ENCODE measurements around the gene TOP2B.

The TOP2B gene

GRCh38 chr3:25611193-25611592 lies 53.5 kb downstream of the TOP2B start:
- H3K79me2 ChIP-seq (ENCODE audit: insufficient read depth, low read length) = no peaks in the 10 kb centered on the region
- H3K9me3 ChIP-seq (ENCODE audit: insufficient read depth, low read depth, low read length) = no peaks in the 10 kb centered on the region
- no peaks in the 10 kb centered on the region for H3K9me2 ChIP-seq (replicated peaks; ENCODE audit: low read depth, low read length)
- no peak overlapping the region for H3K9ac ChIP-seq (ENCODE audit: low read depth, low read length, poor library complexity, severe bottlenecking)
- H3K4me2 ChIP-seq (ENCODE audit: low read depth, low read length, poor library complexity, severe bottlenecking) = no peak overlapping the region
- H3F3A ChIP-seq (ENCODE audit: low read depth) = no peaks in the 10 kb centered on the region
- H4K20me1 ChIP-seq (ENCODE audit: insufficient read depth, low read length, poor library complexity, severe bottlenecking) = peaks cover 18% of the 10 kb centered on the region
- no peaks in the 10 kb centered on the region for H3K4me1 ChIP-seq (ENCODE audit: insufficient read depth, low read length, poor library complexity, severe bottlenecking)
- H3K36me3 ChIP-seq (ENCODE audit: insufficient read depth, low read length) = peaks cover 96% of the 10 kb centered on the region
- no peak for TF ChIP-seq EZH2phosphoT487 (IDR thresholded peaks at IDR 0.05; ENCODE audit: borderline replicate concordance)
- no peak for TF ChIP-seq CTCF (conservative IDR thresholded peaks at IDR 0.05; ENCODE audit: low read length)
- H3K27me3 ChIP-seq (ENCODE audit: insufficient read depth, low read length, poor library complexity, severe bottlenecking) = no peaks in the 10 kb centered on the region
- no peak overlapping the region for H2AFZ ChIP-seq (ENCODE audit: low read length)
- H3K4me3 ChIP-seq (ENCODE audit: low read length, poor library complexity, severe bottlenecking) = no peak overlapping the region

GRCh38 chr3:25610779-25611178 lies 53.9 kb downstream of the TOP2B start:
- no peaks in the 10 kb centered on the region for H3K9me3 ChIP-seq (ENCODE audit: insufficient read depth, low read depth, low read length)
- H3K4me1 ChIP-seq (ENCODE audit: insufficient read depth, low read length, poor library complexity, severe bottlenecking) = no peaks in the 10 kb centered on the region
- peaks cover 97% of the 10 kb centered on the region for H3K36me3 ChIP-seq (ENCODE audit: insufficient read depth, low read length)
- no peak overlapping the region for H3K9ac ChIP-seq (ENCODE audit: low read depth, low read length, poor library complexity, severe bottlenecking)
- H3K4me3 ChIP-seq (ENCODE audit: low read length, poor library complexity, severe bottlenecking) = no peak overlapping the region
- no peaks in the 10 kb centered on the region for H3K79me2 ChIP-seq (ENCODE audit: insufficient read depth, low read length)
- H3F3A ChIP-seq (ENCODE audit: low read depth) = no peaks in the 10 kb centered on the region
- no peak overlapping the region for H3K4me2 ChIP-seq (ENCODE audit: low read depth, low read length, poor library complexity, severe bottlenecking)
- no peak for TF ChIP-seq EZH2phosphoT487 (IDR thresholded peaks at IDR 0.05; ENCODE audit: borderline replicate concordance)
- TF ChIP-seq CTCF (conservative IDR thresholded peaks at IDR 0.05; ENCODE audit: low read length) = no peak
- H4K20me1 ChIP-seq (ENCODE audit: insufficient read depth, low read length, poor library complexity, severe bottlenecking) = peaks cover 20% of the 10 kb centered on the region
- no peaks in the 10 kb centered on the region for H3K27me3 ChIP-seq (ENCODE audit: insufficient read depth, low read length, poor library complexity, severe bottlenecking)
- no peak overlapping the region for H2AFZ ChIP-seq (ENCODE audit: low read length)
- no peaks in the 10 kb centered on the region for H3K9me2 ChIP-seq (replicated peaks; ENCODE audit: low read depth, low read length)

GRCh38 chr3:25610167-25610566 lies 54.5 kb downstream of the TOP2B start:
- no peaks in the 10 kb centered on the region for H3F3A ChIP-seq (ENCODE audit: low read depth)
- H3K9ac ChIP-seq (ENCODE audit: low read depth, low read length, poor library complexity, severe bottlenecking) = no peak overlapping the region
- no peaks in the 10 kb centered on the region for H3K27me3 ChIP-seq (ENCODE audit: insufficient read depth, low read length, poor library complexity, severe bottlenecking)
- H2AFZ ChIP-seq (ENCODE audit: low read length) = no peak overlapping the region
- H3K4me1 ChIP-seq (ENCODE audit: insufficient read depth, low read length, poor library complexity, severe bottlenecking) = no peaks in the 10 kb centered on the region
- TF ChIP-seq CTCF (conservative IDR thresholded peaks at IDR 0.05; ENCODE audit: low read length) (no peak), EZH2phosphoT487 (IDR thresholded peaks at IDR 0.05; ENCODE audit: borderline replicate concordance) (no peak)
- H3K36me3 ChIP-seq (ENCODE audit: insufficient read depth, low read length) = peaks cover 97% of the 10 kb centered on the region
- H3K9me3 ChIP-seq (ENCODE audit: insufficient read depth, low read depth, low read length) = no peaks in the 10 kb centered on the region
- no peaks in the 10 kb centered on the region for H3K79me2 ChIP-seq (ENCODE audit: insufficient read depth, low read length)
- H4K20me1 ChIP-seq (ENCODE audit: insufficient read depth, low read length, poor library complexity, severe bottlenecking) = peaks cover 26% of the 10 kb centered on the region
- H3K9me2 ChIP-seq (replicated peaks; ENCODE audit: low read depth, low read length) = no peaks in the 10 kb centered on the region
- H3K4me3 ChIP-seq (ENCODE audit: low read length, poor library complexity, severe bottlenecking) = no peak overlapping the region
- H3K4me2 ChIP-seq (ENCODE audit: low read depth, low read length, poor library complexity, severe bottlenecking) = no peak overlapping the region
